ENCODE results near the gene LRRC7.

DNA sequence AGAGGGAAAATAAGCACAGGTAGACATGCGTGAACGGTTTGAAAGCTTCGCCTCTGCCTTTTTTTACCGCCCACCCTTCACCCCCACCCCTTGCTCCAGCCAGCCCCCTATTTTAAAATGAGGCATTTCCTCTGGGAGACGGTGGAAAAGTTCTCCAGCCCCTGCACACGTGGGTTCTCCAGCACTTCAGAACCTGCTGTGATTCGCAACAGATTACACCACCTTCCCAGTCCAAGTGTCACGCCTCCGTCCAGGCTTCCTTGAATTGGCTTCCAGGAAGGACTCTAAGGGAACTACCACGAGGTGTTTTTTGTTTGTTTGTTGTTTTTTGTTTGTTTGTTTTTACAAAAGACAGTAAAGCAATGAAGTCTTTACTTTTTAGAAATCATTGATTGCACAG is 2.6 kb downstream of the LRRC7 start:
- TF ChIP-seq CEBPB (IDR thresholded peaks at IDR 0.05) (no peak), NFIC (IDR thresholded peaks at IDR 0.05) (no peak), TAF1 (IDR thresholded peaks at IDR 0.05; ENCODE audit: low read depth) (no peak), RAD21 (IDR thresholded peaks at IDR 0.05; ENCODE audit: low read depth) (no peak), TCF12 (IDR thresholded peaks at IDR 0.05; ENCODE audit: low read depth) (no peak), ZBTB7A (IDR thresholded peaks at IDR 0.05; ENCODE audit: low read depth) (no peak), YY1 (IDR thresholded peaks at IDR 0.05; ENCODE audit: low read depth) (no peak), EP300 (IDR thresholded peaks at IDR 0.05; ENCODE audit: borderline replicate concordance) (no peak), FOXM1 (IDR thresholded peaks at IDR 0.05; ENCODE audit: borderline replicate concordance, low read depth) (no peak), CREB1 (IDR thresholded peaks at IDR 0.05; ENCODE audit: low read depth) (no peak), EGR1 (IDR thresholded peaks at IDR 0.05) (no peak)
- TF ChIP-seq, protein P1, sequence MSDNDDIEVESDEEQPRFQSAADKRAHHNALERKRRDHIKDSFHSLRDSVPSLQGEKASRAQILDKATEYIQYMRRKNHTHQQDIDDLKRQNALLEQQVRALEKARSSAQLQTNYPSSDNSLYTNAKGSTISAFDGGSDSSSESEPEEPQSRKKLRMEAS (IDR thresholded peaks at IDR 0.05): no peak
- TF ChIP-seq, protein P2, sequence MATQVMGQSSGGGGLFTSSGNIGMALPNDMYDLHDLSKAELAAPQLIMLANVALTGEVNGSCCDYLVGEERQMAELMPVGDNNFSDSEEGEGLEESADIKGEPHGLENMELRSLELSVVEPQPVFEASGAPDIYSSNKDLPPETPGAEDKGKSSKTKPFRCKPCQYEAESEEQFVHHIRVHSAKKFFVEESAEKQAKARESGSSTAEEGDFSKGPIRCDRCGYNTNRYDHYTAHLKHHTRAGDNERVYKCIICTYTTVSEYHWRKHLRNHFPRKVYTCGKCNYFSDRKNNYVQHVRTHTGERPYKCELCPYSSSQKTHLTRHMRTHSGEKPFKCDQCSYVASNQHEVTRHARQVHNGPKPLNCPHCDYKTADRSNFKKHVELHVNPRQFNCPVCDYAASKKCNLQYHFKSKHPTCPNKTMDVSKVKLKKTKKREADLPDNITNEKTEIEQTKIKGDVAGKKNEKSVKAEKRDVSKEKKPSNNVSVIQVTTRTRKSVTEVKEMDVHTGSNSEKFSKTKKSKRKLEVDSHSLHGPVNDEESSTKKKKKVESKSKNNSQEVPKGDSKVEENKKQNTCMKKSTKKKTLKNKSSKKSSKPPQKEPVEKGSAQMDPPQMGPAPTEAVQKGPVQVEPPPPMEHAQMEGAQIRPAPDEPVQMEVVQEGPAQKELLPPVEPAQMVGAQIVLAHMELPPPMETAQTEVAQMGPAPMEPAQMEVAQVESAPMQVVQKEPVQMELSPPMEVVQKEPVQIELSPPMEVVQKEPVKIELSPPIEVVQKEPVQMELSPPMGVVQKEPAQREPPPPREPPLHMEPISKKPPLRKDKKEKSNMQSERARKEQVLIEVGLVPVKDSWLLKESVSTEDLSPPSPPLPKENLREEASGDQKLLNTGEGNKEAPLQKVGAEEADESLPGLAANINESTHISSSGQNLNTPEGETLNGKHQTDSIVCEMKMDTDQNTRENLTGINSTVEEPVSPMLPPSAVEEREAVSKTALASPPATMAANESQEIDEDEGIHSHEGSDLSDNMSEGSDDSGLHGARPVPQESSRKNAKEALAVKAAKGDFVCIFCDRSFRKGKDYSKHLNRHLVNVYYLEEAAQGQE (IDR thresholded peaks at IDR 0.05; ENCODE audit: low read depth): no peak
- TF ChIP-seq, protein P3, sequence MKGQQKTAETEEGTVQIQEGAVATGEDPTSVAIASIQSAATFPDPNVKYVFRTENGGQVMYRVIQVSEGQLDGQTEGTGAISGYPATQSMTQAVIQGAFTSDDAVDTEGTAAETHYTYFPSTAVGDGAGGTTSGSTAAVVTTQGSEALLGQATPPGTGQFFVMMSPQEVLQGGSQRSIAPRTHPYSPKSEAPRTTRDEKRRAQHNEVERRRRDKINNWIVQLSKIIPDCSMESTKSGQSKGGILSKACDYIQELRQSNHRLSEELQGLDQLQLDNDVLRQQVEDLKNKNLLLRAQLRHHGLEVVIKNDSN (IDR thresholded peaks at IDR 0.05): no peak
